8988T (cell line): ENCODE results near the gene KRTAP10-1.

Experiments
- DNase-seq: peaks from one replicate; pipeline ENCODE4 v3.0.0; 2011

Gene KRTAP10-1

GRCh38 chr21:44527156-44527982 lies 12.6 kb downstream of the KRTAP10-1 start:
- no peak for DNase-seq

GRCh38 chr21:44526096-44526997 lies 13.6 kb downstream of the KRTAP10-1 start:
- no peak for DNase-seq

GRCh38 chr21:44525391-44526095 lies 14.5 kb downstream of the KRTAP10-1 start:
- no peak for DNase-seq

- no peak for DNase-seq
These were observed 15.3 kb downstream of the KRTAP10-1 start for GRCh38 chr21:44524414-44525371.

GRCh38 chr21:44523567-44524413 lies 16.2 kb downstream of the KRTAP10-1 start:
- no peak for DNase-seq

GRCh38 chr21:44522753-44523204 lies 17.2 kb downstream of the KRTAP10-1 start:
- DNase-seq = no peak

GRCh38 chr21:44521928-44522752 lies 17.9 kb downstream of the KRTAP10-1 start:
- DNase-seq = no peak

- no peak for DNase-seq
These were observed 18.6 kb downstream of the KRTAP10-1 start for GRCh38 chr21:44521301-44521927.

GRCh38 chr21:44520326-44521300 lies 19.4 kb downstream of the KRTAP10-1 start:
- DNase-seq = no peak

GRCh38 chr21:44519346-44520325 lies 20.4 kb downstream of the KRTAP10-1 start:
- no peak for DNase-seq

- DNase-seq = no peak
These were observed 21.3 kb downstream of the KRTAP10-1 start for GRCh38 chr21:44518686-44519085.

- DNase-seq = no peak
These were observed 22.7 kb downstream of the KRTAP10-1 start for GRCh38 chr21:44517175-44517899.

- DNase-seq = no peak
These were observed 23.2 kb downstream of the KRTAP10-1 start for GRCh38 chr21:44516828-44517174.

GRCh38 chr21:44516342-44516741 lies 23.7 kb downstream of the KRTAP10-1 start:
- DNase-seq = no peak

- no peak for DNase-seq
These were observed 24.4 kb downstream of the KRTAP10-1 start for GRCh38 chr21:44515359-44516165.
